HEK293 (cell line): ENCODE measurements around the gene COL25A1.

Experiments
- KLF7 ChIP-seq: fragments of 450-650 bp; formaldehyde crosslinking; IDR thresholded peaks from 2 replicates; pipeline ENCODE4 v1.5.1; 2016; ENCODE audit warnings: missing biosample characterization, missing genetic modification characterization, borderline replicate concordance
- PRDM1 ChIP-seq: fragments of 450-650 bp; formaldehyde crosslinking; IDR thresholded peaks from 2 replicates; pipeline ENCODE4; 2016; ENCODE audit warnings: missing biosample characterization, missing genetic modification characterization
- SALL2 ChIP-seq: fragments of 450-650 bp; formaldehyde crosslinking; IDR thresholded peaks from 2 replicates; pipeline ENCODE4 v1.5.0; 2017; ENCODE audit warnings: missing biosample characterization, mild to moderate bottlenecking, missing genetic modification characterization, borderline replicate concordance
- YY1 ChIP-seq: fragments of 450-650 bp; formaldehyde crosslinking; IDR thresholded peaks from 2 replicates; pipeline ENCODE4 v1.5.1; 2018; ENCODE audit warnings: missing biosample characterization, missing genetic modification characterization
- ZNF10 ChIP-seq: fragments of 450-650 bp; formaldehyde crosslinking; IDR thresholded peaks from 2 replicates; pipeline ENCODE4 v1.5.1; 2017; ENCODE audit warnings: missing biosample characterization, missing genetic modification characterization
- ZNF354C ChIP-seq: fragments of 450-650 bp; formaldehyde crosslinking; IDR thresholded peaks from 2 replicates; pipeline ENCODE4 v1.5.1; 2016; ENCODE audit warnings: missing biosample characterization, missing genetic modification characterization, low read depth, borderline replicate concordance
- TF ChIP-seq, protein P1 (sequence below): fragments of 450-650 bp; formaldehyde crosslinking; IDR thresholded peaks from 2 replicates; pipeline ENCODE4 v1.5.1; 2016; ENCODE audit warnings: missing biosample characterization, missing genetic modification characterization
- TF ChIP-seq, protein P2 (sequence below): fragments of 450-650 bp; formaldehyde crosslinking; IDR thresholded peaks from 2 replicates; pipeline ENCODE4 v1.5.1; 2016; ENCODE audit warnings: missing biosample characterization, missing genetic modification characterization, low read depth
- TF ChIP-seq, protein P3 (sequence below): fragments of 450-650 bp; formaldehyde crosslinking; IDR thresholded peaks from 2 replicates; pipeline ENCODE4 v1.5.1; 2016; ENCODE audit warnings: missing biosample characterization, missing genetic modification characterization
- TF ChIP-seq, protein P4 (sequence below): fragments of 450-650 bp; IDR thresholded peaks from 2 replicates; pipeline ENCODE4 v1.5.1; 2018; ENCODE audit warnings: missing biosample characterization, missing genetic modification characterization
- TF ChIP-seq, protein P5 (sequence below): fragments of 450-650 bp; formaldehyde crosslinking; IDR thresholded peaks from 2 replicates; pipeline ENCODE4 v1.5.1; 2016; ENCODE audit warnings: missing biosample characterization, missing genetic modification characterization, low read depth
- TF ChIP-seq, protein P6 (sequence below): fragments of 450-650 bp; formaldehyde crosslinking; IDR thresholded peaks from 2 replicates; pipeline ENCODE4 v1.5.1; 2017; ENCODE audit warnings: missing biosample characterization, missing genetic modification characterization

DNA sequence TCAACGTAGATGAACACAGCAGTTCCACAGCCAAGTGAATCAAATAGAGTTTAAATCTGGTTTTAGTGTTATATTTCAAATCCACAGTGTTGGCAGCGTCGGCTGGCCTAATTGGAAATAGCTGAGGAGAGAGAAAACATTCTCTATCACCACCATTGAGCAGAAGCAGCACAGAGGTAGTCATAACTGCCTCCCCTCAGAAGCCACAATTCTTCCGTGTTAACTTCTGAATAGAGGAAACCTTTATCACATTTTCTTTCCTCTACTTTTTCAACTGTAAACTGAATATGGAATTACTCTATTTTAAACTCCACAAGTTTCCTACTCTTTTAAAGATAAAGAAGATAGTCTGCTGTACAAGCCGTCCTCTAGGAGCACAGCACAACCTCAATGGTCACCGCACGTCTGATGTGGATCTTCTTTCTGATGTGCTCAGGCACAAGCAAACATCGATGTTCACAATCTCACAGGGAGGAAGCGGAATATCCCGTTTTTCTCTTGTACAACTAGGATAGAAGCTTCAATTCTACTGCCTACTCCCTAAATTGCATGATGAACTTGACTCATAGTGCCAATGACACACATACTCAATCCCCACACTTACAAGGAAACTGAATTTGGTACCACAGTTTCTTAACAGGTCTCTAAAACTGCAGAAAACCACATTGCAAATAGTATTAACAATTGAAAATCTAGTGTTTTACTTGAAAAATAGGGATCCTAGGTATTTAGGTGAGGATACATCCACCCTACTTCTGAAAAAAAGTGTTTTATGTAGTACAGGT lies 321.8 kb downstream of the COL25A1 start:
- TF ChIP-seq, protein P1, sequence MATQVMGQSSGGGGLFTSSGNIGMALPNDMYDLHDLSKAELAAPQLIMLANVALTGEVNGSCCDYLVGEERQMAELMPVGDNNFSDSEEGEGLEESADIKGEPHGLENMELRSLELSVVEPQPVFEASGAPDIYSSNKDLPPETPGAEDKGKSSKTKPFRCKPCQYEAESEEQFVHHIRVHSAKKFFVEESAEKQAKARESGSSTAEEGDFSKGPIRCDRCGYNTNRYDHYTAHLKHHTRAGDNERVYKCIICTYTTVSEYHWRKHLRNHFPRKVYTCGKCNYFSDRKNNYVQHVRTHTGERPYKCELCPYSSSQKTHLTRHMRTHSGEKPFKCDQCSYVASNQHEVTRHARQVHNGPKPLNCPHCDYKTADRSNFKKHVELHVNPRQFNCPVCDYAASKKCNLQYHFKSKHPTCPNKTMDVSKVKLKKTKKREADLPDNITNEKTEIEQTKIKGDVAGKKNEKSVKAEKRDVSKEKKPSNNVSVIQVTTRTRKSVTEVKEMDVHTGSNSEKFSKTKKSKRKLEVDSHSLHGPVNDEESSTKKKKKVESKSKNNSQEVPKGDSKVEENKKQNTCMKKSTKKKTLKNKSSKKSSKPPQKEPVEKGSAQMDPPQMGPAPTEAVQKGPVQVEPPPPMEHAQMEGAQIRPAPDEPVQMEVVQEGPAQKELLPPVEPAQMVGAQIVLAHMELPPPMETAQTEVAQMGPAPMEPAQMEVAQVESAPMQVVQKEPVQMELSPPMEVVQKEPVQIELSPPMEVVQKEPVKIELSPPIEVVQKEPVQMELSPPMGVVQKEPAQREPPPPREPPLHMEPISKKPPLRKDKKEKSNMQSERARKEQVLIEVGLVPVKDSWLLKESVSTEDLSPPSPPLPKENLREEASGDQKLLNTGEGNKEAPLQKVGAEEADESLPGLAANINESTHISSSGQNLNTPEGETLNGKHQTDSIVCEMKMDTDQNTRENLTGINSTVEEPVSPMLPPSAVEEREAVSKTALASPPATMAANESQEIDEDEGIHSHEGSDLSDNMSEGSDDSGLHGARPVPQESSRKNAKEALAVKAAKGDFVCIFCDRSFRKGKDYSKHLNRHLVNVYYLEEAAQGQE (tag by site-specific recombination): no peak
- TF ChIP-seq KLF7 (tag by site-specific recombination) (no peak), ZNF354C (tag by site-specific recombination) (no peak), YY1 (no peak), SALL2 (tag by site-specific recombination) (no peak), PRDM1 (tag by site-specific recombination) (no peak), ZNF10 (tag by site-specific recombination) (no peak)
- TF ChIP-seq, protein P2, sequence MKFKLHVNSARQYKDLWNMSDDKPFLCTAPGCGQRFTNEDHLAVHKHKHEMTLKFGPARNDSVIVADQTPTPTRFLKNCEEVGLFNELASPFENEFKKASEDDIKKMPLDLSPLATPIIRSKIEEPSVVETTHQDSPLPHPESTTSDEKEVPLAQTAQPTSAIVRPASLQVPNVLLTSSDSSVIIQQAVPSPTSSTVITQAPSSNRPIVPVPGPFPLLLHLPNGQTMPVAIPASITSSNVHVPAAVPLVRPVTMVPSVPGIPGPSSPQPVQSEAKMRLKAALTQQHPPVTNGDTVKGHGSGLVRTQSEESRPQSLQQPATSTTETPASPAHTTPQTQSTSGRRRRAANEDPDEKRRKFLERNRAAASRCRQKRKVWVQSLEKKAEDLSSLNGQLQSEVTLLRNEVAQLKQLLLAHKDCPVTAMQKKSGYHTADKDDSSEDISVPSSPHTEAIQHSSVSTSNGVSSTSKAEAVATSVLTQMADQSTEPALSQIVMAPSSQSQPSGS (tag by site-specific recombination): no peak
- TF ChIP-seq, protein P3, sequence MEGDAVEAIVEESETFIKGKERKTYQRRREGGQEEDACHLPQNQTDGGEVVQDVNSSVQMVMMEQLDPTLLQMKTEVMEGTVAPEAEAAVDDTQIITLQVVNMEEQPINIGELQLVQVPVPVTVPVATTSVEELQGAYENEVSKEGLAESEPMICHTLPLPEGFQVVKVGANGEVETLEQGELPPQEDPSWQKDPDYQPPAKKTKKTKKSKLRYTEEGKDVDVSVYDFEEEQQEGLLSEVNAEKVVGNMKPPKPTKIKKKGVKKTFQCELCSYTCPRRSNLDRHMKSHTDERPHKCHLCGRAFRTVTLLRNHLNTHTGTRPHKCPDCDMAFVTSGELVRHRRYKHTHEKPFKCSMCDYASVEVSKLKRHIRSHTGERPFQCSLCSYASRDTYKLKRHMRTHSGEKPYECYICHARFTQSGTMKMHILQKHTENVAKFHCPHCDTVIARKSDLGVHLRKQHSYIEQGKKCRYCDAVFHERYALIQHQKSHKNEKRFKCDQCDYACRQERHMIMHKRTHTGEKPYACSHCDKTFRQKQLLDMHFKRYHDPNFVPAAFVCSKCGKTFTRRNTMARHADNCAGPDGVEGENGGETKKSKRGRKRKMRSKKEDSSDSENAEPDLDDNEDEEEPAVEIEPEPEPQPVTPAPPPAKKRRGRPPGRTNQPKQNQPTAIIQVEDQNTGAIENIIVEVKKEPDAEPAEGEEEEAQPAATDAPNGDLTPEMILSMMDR: no peak
- TF ChIP-seq, protein P4, sequence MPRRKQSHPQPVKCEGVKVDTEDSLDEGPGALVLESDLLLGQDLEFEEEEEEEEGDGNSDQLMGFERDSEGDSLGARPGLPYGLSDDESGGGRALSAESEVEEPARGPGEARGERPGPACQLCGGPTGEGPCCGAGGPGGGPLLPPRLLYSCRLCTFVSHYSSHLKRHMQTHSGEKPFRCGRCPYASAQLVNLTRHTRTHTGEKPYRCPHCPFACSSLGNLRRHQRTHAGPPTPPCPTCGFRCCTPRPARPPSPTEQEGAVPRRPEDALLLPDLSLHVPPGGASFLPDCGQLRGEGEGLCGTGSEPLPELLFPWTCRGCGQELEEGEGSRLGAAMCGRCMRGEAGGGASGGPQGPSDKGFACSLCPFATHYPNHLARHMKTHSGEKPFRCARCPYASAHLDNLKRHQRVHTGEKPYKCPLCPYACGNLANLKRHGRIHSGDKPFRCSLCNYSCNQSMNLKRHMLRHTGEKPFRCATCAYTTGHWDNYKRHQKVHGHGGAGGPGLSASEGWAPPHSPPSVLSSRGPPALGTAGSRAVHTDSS (tag by site-specific recombination): no peak
- TF ChIP-seq, protein P5, sequence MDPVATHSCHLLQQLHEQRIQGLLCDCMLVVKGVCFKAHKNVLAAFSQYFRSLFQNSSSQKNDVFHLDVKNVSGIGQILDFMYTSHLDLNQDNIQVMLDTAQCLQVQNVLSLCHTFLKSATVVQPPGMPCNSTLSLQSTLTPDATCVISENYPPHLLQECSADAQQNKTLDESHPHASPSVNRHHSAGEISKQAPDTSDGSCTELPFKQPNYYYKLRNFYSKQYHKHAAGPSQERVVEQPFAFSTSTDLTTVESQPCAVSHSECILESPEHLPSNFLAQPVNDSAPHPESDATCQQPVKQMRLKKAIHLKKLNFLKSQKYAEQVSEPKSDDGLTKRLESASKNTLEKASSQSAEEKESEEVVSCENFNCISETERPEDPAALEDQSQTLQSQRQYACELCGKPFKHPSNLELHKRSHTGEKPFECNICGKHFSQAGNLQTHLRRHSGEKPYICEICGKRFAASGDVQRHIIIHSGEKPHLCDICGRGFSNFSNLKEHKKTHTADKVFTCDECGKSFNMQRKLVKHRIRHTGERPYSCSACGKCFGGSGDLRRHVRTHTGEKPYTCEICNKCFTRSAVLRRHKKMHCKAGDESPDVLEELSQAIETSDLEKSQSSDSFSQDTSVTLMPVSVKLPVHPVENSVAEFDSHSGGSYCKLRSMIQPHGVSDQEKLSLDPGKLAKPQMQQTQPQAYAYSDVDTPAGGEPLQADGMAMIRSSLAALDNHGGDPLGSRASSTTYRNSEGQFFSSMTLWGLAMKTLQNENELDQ (tag by site-specific recombination): no peak
- TF ChIP-seq, protein P6, sequence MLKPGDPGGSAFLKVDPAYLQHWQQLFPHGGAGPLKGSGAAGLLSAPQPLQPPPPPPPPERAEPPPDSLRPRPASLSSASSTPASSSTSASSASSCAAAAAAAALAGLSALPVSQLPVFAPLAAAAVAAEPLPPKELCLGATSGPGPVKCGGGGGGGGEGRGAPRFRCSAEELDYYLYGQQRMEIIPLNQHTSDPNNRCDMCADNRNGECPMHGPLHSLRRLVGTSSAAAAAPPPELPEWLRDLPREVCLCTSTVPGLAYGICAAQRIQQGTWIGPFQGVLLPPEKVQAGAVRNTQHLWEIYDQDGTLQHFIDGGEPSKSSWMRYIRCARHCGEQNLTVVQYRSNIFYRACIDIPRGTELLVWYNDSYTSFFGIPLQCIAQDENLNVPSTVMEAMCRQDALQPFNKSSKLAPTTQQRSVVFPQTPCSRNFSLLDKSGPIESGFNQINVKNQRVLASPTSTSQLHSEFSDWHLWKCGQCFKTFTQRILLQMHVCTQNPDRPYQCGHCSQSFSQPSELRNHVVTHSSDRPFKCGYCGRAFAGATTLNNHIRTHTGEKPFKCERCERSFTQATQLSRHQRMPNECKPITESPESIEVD: no peak
